ENCODE measurements around the gene ATF3. TPM values are rescaled to one million over a fixed set of nuclear protein-coding genes. Genes with fewer than 3 reads are reported as not detected.
A peak's percentile ranks its signal among the peaks of the same experiment; 100 is the strongest.

Gene ATF3
- total RNA-seq, 1 experiment from 2014 or later = 114 TPM

DNA sequence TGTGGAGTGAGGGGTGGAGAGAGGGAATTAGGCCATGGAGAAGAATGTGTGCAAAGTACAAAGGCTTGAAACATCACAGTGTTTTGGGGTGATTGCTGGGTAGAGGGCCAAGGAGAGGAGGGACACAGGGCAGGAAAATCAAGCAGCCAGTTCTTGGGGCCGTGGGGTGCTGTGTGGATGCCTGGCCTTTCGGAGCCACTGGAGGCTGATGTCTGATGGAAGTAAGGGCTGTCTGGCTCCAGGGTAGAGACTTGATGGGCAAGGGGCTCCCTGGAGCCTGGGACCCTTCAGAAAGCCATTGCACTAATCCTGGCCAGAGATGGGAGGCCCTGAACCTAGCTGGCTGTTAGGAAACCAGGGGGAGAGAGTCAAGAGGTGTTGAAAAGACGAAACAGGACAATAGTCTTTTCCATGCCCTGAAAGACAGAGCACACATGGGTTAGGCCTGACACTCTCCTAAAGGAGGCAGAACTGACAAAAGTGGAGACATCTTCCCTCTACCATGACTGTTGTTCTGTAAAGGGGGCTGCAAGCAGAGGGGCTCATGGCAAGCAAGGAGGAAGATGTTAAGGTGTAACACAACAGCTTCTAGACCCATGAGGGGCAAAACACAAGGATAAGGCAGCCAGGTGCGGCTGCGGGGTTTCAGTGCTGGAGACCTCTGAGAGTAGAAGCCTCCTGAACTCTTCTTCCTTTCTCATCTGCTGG is 21.0 kb downstream of the ATF3 start:
- Mint-ChIP-seq H3K36me3 (ENCODE audit: insufficient read depth, unreplicated experiment) (peaks cover 13% of the 10 kb centered on the region), H3K27ac (ENCODE audit: low read depth, unreplicated experiment) (no peak overlapping the region), H3K9me3 (ENCODE audit: unreplicated experiment) (peaks cover 5% of the 10 kb centered on the region), H3K27me3 (ENCODE audit: insufficient read depth, unreplicated experiment) (peaks cover 20% of the 10 kb centered on the region), H3K4me3 (ENCODE audit: unreplicated experiment) (no peak overlapping the region), H3K4me1 (ENCODE audit: insufficient read depth, unreplicated experiment) (no peaks in the 10 kb centered on the region)
- TF ChIP-seq, protein P1, sequence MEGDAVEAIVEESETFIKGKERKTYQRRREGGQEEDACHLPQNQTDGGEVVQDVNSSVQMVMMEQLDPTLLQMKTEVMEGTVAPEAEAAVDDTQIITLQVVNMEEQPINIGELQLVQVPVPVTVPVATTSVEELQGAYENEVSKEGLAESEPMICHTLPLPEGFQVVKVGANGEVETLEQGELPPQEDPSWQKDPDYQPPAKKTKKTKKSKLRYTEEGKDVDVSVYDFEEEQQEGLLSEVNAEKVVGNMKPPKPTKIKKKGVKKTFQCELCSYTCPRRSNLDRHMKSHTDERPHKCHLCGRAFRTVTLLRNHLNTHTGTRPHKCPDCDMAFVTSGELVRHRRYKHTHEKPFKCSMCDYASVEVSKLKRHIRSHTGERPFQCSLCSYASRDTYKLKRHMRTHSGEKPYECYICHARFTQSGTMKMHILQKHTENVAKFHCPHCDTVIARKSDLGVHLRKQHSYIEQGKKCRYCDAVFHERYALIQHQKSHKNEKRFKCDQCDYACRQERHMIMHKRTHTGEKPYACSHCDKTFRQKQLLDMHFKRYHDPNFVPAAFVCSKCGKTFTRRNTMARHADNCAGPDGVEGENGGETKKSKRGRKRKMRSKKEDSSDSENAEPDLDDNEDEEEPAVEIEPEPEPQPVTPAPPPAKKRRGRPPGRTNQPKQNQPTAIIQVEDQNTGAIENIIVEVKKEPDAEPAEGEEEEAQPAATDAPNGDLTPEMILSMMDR (IDR thresholded peaks at IDR 0.05; ENCODE audit: unreplicated experiment) = no peak
- ChIA-PET POLR2A (no interaction called here), CTCF (interaction anchor here (0.6 to 3.1 kb wide), 20 partner anchors 10 to 1024 kb away, joined by 3 to 32 read pairs (median 4); partner anchors contain the start of gene ATF3)
- no peak for DNase-seq (ENCODE audit: unreplicated experiment)
- no TSS peak for BruUV-seq (replicated peaks)
- intact Hi-C loops (cut with micrococcal nuclease) = loop anchor here (1.0 kb wide), 1 partner anchor 152 kb away; no protein-coding TSS in a partner anchor

DNA sequence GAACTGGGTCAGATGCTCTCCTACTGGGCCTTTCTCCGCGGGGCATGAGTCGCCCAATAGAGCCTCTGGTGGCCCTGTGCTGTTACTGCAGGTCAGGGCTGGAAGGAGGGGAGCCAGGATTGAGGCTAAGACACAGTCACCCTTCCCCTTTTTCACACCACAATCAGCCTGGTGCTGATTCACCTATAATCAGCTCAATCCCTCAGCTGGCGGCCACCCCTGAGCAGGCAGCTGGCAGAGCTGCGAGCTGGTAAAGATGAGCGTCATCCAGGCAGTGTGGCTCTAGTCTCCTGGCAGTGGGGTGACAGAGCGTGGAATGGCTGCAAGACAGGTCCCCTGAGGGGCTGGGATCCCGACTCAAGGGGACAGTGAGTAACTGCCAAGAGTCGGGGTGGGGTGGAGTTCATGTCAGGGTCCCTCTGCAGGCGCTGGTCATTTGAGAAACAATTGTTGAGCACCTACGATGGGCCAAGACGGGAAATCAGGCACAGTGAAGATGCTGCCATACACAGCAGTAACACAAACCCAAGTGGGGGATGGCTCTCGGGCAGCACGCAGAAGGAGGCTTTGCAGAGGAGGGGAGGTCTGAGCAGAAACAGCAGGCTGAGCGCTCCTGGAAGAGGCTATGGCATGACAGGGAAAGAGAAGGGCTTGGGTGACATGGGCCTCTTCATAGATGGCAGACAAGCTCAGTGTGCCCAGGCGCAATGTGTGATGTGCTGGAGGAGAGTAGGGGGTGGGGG is 21.8 kb downstream of the ATF3 start:
- ChIA-PET POLR2A (interaction anchor here (0.6 kb wide), 1 partner anchor 160 kb away, joined by 4 read pairs; no protein-coding TSS in a partner anchor), CTCF (interaction anchor here (0.6 to 3.1 kb wide), 34 partner anchors 10 to 1939 kb away, joined by 3 to 32 read pairs (median 4); partner anchors contain the start of gene ATF3)
- Mint-ChIP-seq H3K9me3 (ENCODE audit: unreplicated experiment) (peaks cover 12% of the 10 kb centered on the region), H3K36me3 (ENCODE audit: insufficient read depth, unreplicated experiment) (peaks cover 7% of the 10 kb centered on the region), H3K27me3 (ENCODE audit: insufficient read depth, unreplicated experiment) (peaks cover 13% of the 10 kb centered on the region), H3K27ac (ENCODE audit: low read depth, unreplicated experiment) (no peak overlapping the region), H3K4me3 (ENCODE audit: unreplicated experiment) (no peak overlapping the region), H3K4me1 (ENCODE audit: insufficient read depth, unreplicated experiment) (no peaks in the 10 kb centered on the region)
- no TSS peak for BruUV-seq (replicated peaks)
- peak; percentile 79 for DNase-seq (ENCODE audit: unreplicated experiment)
- intact Hi-C loops (cut with micrococcal nuclease) = loop anchor here (1.0 kb wide), 1 partner anchor 153 kb away; no protein-coding TSS in a partner anchor
- TF ChIP-seq, protein P1 (IDR thresholded peaks at IDR 0.05; ENCODE audit: unreplicated experiment) = peak; percentile 99

DNA sequence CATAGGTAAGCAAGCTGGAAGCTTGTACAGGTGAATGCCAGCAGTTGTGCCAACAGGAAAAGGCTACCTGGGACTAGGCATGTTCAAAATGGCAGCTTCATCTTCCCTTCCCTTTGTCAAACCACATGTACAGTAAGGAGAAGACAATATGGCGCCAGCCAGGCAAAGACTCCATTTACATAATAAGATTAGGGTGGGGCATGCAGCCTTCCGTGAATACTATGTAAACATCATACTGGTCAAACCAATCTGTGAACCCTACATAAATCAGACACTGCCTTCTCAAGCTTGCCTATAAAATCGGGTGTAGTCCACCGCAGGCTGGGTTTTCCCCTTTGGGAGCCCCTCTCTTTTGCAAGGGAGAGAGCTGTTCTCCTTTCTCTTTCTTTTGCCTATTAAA is 24.6 kb downstream of the ATF3 start:
- ChIA-PET CTCF (interaction anchor here (0.8 to 1.6 kb wide), 3 partner anchors 15 to 155 kb away, joined by 3 to 4 read pairs (median 3); no protein-coding TSS in a partner anchor), POLR2A (no interaction called here)
- peaks cover 12% of the 10 kb centered on the region for H3K9me3 Mint-ChIP-seq (ENCODE audit: unreplicated experiment)
- TF ChIP-seq, protein P1 (IDR thresholded peaks at IDR 0.05; ENCODE audit: unreplicated experiment) = no peak
- intact Hi-C loops (cut with micrococcal nuclease) = no loop called here
- H3K27me3 Mint-ChIP-seq (ENCODE audit: insufficient read depth, unreplicated experiment) = peaks cover 7% of the 10 kb centered on the region
- no peak overlapping the region for H3K4me3 Mint-ChIP-seq (ENCODE audit: unreplicated experiment)
- peaks cover 14% of the 10 kb centered on the region for H3K4me1 Mint-ChIP-seq (ENCODE audit: insufficient read depth, unreplicated experiment)
- no TSS peak for BruUV-seq (replicated peaks)
- no peaks in the 10 kb centered on the region for H3K36me3 Mint-ChIP-seq (ENCODE audit: insufficient read depth, unreplicated experiment)
- H3K27ac Mint-ChIP-seq (ENCODE audit: low read depth, unreplicated experiment) = no peak overlapping the region
- no peak for DNase-seq (ENCODE audit: unreplicated experiment)

DNA sequence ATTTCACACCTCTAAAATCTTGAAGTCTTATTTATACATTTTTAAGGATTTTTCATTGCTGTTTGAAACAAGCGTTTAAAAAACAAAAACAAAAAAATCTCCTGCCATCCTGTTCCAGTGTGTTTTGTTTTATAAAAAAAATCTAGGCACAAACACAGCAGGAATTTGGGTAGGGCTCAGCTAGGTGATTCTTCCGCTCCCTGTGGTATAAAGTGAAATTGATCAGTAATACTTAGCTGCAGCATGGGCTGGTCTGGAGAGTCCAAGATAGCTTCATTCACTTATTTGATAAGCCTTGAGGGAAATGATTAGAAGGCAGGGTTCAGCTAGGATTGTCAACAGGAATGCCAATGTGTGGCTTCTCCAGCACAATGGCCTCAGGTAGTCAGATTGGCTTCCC is 25.7 kb downstream of the ATF3 start:
- no peak overlapping the region for H3K27ac Mint-ChIP-seq (ENCODE audit: low read depth, unreplicated experiment)
- H3K27me3 Mint-ChIP-seq (ENCODE audit: insufficient read depth, unreplicated experiment) = peaks cover 18% of the 10 kb centered on the region
- no peak for DNase-seq (ENCODE audit: unreplicated experiment)
- CTCF ChIA-PET = interaction anchor here (0.6 to 1.5 kb wide), 6 partner anchors 15 to 157 kb away, joined by 3 to 5 read pairs (median 3); no protein-coding TSS in a partner anchor
- H3K4me1 Mint-ChIP-seq (ENCODE audit: insufficient read depth, unreplicated experiment) = peaks cover 16% of the 10 kb centered on the region
- intact Hi-C loops (cut with micrococcal nuclease) = no loop called here
- H3K36me3 Mint-ChIP-seq (ENCODE audit: insufficient read depth, unreplicated experiment) = no peaks in the 10 kb centered on the region
- no TSS peak for BruUV-seq (replicated peaks)
- TF ChIP-seq, protein P1 (IDR thresholded peaks at IDR 0.05; ENCODE audit: unreplicated experiment) = no peak
- peaks cover 12% of the 10 kb centered on the region for H3K9me3 Mint-ChIP-seq (ENCODE audit: unreplicated experiment)
- POLR2A ChIA-PET = no interaction called here
- H3K4me3 Mint-ChIP-seq (ENCODE audit: unreplicated experiment) = no peak overlapping the region

Measured in MCF 10A (cell line).